ENCODE measurements around the gene PSD. TPM values are rescaled to one million over a fixed set of nuclear protein-coding genes. Genes with fewer than 3 reads are reported as not detected.

Gene PSD
- total and polyA plus RNA-seq, 2 donors from 2014 or later: 1.2 to 2.2 TPM

DNA sequence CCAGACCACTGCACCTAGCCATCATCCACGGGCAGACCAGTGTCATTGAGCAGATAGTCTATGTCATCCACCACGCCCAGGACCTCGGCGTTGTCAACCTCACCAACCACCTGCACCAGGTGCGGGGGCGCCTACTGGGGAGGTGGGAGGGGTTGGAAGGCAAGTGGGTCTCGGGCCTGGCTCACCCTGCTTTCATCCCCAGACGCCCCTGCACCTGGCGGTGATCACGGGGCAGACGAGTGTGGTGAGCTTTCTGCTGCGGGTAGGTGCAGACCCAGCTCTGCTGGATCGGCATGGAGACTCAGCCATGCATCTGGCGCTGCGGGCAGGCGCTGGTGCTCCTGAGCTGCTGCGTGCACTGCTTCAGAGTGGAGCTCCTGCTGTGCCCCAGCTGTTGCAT is 18.5 kb downstream of the PSD start:
- no peaks in the 10 kb centered on the region for H3K9me3 ChIP-seq (ENCODE audit: control insufficient read depth in 2 of 3, insufficient read depth in 1 of 3, low read length in 3 of 3)
- peak overlapping the region in 1 of 3 donors; percentile 77 for H3K9ac ChIP-seq (ENCODE audit: low read length in 3 of 3)
- H3K4me3 ChIP-seq (ENCODE audit: low read length in 3 of 3): peak overlapping the region in 1 of 3 donors; percentile 59
- H3K36me3 ChIP-seq (ENCODE audit: control insufficient read depth in 2 of 3, insufficient read depth in 3 of 3, low read length in 3 of 3): peaks cover 0 to 5% (median 0%) of the 10 kb centered on the region in 3 donors
- H3K27ac ChIP-seq (ENCODE audit: low read depth in 2 of 2, low read length in 2 of 2): no peak overlapping the region
- TF ChIP-seq, protein P1, sequence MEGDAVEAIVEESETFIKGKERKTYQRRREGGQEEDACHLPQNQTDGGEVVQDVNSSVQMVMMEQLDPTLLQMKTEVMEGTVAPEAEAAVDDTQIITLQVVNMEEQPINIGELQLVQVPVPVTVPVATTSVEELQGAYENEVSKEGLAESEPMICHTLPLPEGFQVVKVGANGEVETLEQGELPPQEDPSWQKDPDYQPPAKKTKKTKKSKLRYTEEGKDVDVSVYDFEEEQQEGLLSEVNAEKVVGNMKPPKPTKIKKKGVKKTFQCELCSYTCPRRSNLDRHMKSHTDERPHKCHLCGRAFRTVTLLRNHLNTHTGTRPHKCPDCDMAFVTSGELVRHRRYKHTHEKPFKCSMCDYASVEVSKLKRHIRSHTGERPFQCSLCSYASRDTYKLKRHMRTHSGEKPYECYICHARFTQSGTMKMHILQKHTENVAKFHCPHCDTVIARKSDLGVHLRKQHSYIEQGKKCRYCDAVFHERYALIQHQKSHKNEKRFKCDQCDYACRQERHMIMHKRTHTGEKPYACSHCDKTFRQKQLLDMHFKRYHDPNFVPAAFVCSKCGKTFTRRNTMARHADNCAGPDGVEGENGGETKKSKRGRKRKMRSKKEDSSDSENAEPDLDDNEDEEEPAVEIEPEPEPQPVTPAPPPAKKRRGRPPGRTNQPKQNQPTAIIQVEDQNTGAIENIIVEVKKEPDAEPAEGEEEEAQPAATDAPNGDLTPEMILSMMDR (IDR thresholded peaks at IDR 0.05; ENCODE audit: borderline replicate concordance, extremely low read depth, insufficient read depth): no peak
- H3K4me1 ChIP-seq (ENCODE audit: control insufficient read depth in 2 of 3, insufficient read depth in 2 of 3, low read depth in 1 of 3, low read length in 3 of 3): peaks cover 0 to 13% (median 10%) of the 10 kb centered on the region in 3 donors
- FAIRE-seq: no peak
- no peaks in the 10 kb centered on the region for H3K27me3 ChIP-seq (ENCODE audit: control insufficient read depth, insufficient read depth, low read length)
- intact Hi-C loops (cut with DNase I): no loop called here
- DNase-seq: peak in 2 of 5 donors; percentile 72 to 75

DNA sequence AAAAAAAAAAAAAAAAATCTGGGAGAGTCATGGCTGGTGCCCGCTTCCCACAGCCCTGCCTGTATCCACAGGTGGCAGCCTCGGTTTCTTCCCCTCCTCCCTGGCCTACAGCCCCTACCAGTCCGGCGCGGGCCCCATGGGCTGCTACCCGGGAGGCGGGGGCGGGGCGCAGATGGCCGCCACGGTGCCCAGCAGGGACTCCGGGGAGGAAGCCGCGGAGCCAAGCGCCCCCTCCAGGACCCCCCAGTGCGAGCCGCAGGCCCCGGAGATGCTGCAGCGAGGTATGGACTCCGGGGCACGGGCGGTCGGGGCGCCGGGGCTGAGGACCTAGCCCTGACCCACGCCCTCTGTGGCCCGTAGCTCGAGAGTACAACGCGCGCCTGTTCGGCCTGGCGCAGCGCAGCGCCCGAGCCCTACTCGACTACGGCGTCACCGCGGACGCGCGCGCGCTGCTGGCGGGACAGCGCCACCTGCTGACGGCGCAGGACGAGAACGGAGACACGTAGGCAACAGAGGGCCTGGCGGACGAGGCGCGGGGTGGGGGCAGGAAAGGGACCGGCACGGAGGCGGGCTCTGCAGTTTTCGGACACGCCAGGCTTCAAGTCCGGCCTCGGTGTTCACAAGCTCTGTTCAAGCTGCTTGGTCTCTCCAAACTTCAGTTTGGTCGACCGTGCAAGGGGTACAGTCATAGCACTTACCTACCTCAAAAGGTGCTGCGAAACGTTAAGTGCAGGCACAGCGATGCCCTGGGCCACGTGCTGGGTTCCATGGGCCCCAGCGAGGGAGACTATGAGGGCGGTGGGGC is 19.2 kb downstream of the PSD start:
- Histone ChIP-seq H3K27me3 (ENCODE audit: control insufficient read depth, insufficient read depth, low read length) (no peaks in the 10 kb centered on the region), H3K4me1 (ENCODE audit: control insufficient read depth in 2 of 3, insufficient read depth in 2 of 3, low read depth in 1 of 3, low read length in 3 of 3) (peaks cover 0 to 14% (median 13%) of the 10 kb centered on the region in 3 donors), H3K36me3 (ENCODE audit: control insufficient read depth in 2 of 3, insufficient read depth in 3 of 3, low read length in 3 of 3) (peaks cover 0 to 5% (median 0%) of the 10 kb centered on the region in 3 donors), H3K27ac (ENCODE audit: low read depth in 2 of 2, low read length in 2 of 2) (peak overlapping the region; percentile 71 to 83), H3K9ac (ENCODE audit: low read length in 3 of 3) (peak overlapping the region in 1 of 3 donors; percentile 77), H3K9me3 (ENCODE audit: control insufficient read depth in 2 of 3, insufficient read depth in 1 of 3, low read length in 3 of 3) (no peaks in the 10 kb centered on the region), H3K4me3 (ENCODE audit: low read length in 3 of 3) (peak overlapping the region in 1 of 3 donors; percentile 59)
- DNase-seq (peak; percentile 90 to 95 (median 93)), FAIRE-seq (no peak)
- intact Hi-C loops (cut with DNase I): no loop called here
- TF ChIP-seq, protein P1 (IDR thresholded peaks at IDR 0.05; ENCODE audit: borderline replicate concordance, extremely low read depth, insufficient read depth): peak; percentile 92

DNA sequence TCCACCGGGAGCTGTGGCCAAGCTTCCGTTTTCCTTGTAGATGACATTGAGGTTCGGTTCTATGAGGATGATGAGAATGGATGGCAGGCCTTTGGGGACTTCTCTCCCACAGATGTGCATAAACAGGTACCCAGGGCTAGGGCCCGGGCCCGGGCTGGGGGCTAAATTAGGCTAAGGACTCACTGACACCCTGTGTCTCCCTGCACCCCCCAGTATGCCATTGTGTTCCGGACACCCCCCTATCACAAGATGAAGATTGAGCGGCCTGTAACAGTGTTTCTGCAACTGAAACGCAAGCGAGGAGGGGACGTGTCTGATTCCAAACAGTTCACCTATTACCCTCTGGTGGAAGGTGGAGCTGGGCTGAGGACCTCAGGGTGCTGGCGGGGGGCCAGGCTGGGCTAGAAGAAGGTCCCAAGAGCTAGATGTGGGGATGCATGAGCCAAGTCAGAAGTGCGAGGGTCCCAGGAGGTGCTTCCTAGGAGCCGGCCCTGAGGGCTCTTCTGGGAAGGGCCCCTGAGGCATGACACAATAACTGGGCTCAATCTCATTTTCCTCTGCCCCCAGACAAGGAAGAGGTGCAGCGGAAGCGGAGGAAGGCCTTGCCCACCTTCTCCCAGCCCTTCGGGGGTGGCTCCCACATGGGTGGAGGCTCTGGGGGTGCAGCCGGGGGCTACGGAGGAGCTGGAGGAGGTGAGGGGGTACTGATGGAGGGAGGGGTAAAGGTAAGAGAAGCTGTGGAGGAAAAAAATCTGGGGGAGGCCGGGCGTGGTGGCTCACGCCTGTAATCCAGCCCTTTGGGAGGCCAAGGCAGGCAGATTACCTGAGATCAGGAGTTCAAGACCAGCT is 20.2 kb downstream of the PSD start:
- Histone ChIP-seq H3K27me3 (ENCODE audit: control insufficient read depth, insufficient read depth, low read length) (no peaks in the 10 kb centered on the region), H3K36me3 (ENCODE audit: control insufficient read depth in 2 of 3, insufficient read depth in 3 of 3, low read length in 3 of 3) (peaks cover 0 to 5% (median 0%) of the 10 kb centered on the region in 3 donors), H3K4me1 (ENCODE audit: control insufficient read depth in 2 of 3, insufficient read depth in 2 of 3, low read depth in 1 of 3, low read length in 3 of 3) (peaks cover 0 to 14% (median 13%) of the 10 kb centered on the region in 3 donors), H3K9me3 (ENCODE audit: control insufficient read depth in 2 of 3, insufficient read depth in 1 of 3, low read length in 3 of 3) (no peaks in the 10 kb centered on the region), H3K9ac (ENCODE audit: low read length in 3 of 3) (no peak overlapping the region), H3K27ac (ENCODE audit: low read depth in 2 of 2, low read length in 2 of 2) (no peak overlapping the region), H3K4me3 (ENCODE audit: low read length in 3 of 3) (no peak overlapping the region)
- TF ChIP-seq, protein P1 (IDR thresholded peaks at IDR 0.05; ENCODE audit: borderline replicate concordance, extremely low read depth, insufficient read depth): no peak
- DNase-seq (peak in 1 of 5 donors; percentile 71), FAIRE-seq (no peak)
- intact Hi-C loops (cut with DNase I): no loop called here

Measured in kidney (tissue), 14 donors.